Prostate gland (tissue), 2 donors: ENCODE data around the gene AP1S2. TPM values are rescaled to one million over a fixed set of nuclear protein-coding genes. Genes with fewer than 3 reads are reported as not detected.
"Not testable (repeated sequence)": the region's sequence is repeated elsewhere in the genome, so short reads cannot be mapped to it uniquely, and the experiment has no call there.

Experiments
- DNase-seq: peaks from one replicate; pipeline ENCODE4 v3.0.0-alpha.2; 2019; ENCODE audit warnings: low spot score
- H3K27ac ChIP-seq, 2 donors: fragments of 200-600 bp; sonication (generic); 2 replicates each; pipeline ENCODE4 v1.5.1; 2017 to 2019
- H3K27me3 ChIP-seq: fragments of 200-600 bp; sonication (generic); replicated peaks from 2 replicates; pipeline ENCODE4 v1.5.1; 2019; ENCODE audit not compliant: insufficient read depth
- H3K36me3 ChIP-seq, 2 donors: fragments of 200-600 bp; sonication (generic); 1 replicate in 1 of 2; 2 replicates in 1 of 2; pipeline versions ENCODE4 v1.5.1 to v1.8.1; 2017 to 2019
- H3K4me1 ChIP-seq: fragments of 200-600 bp; sonication (generic); replicated peaks from 2 replicates; pipeline ENCODE4 v1.5.1; 2019
- H3K4me3 ChIP-seq, 2 donors: fragments of 200-600 bp; sonication (generic); 2 replicates each; pipeline ENCODE4 v1.5.1; 2017 to 2019
- H3K9me3 ChIP-seq: fragments of 200-600 bp; sonication (generic); 2 replicates; pipeline ENCODE4 v1.5.1; 2017
- CTCF ChIP-seq, 4 experiments: fragments of 200-600 bp in 2 of 4; fragments of 450-650 bp in 2 of 4; sonication (generic) in 2 of 4; IDR thresholded peaks; 1 replicate in 3 of 4; 2 replicates in 1 of 4; pipeline ENCODE4 v1.5.1; 2016 to 2019; ENCODE audit warnings: antibody characterized with exemption in 4 of 4, mild to moderate bottlenecking in 2 of 4, moderate library complexity in 2 of 4
- POLR2A ChIP-seq: fragments of 450-650 bp; IDR thresholded peaks from one replicate; pipeline ENCODE4 v1.6.1; 2016; ENCODE audit warnings: antibody characterized with exemption, mild to moderate bottlenecking
- POLR2AphosphoS5 ChIP-seq: sonication (generic); formaldehyde crosslinking; IDR thresholded peaks from one replicate; pipeline ENCODE4 v1.6.1; 2017; ENCODE audit warnings: antibody characterized with exemption
- WGBS: methylation state at CpG from one replicate; pipeline ENCODE4 v1.1.5; 2018; 5-methylcytosine and 5-hydroxymethylcytosine counted together
- intact Hi-C: fragments of 100-400 bp; cut with DNase I; formaldehyde crosslinking; loops from one replicate; pipeline ENCODE4 v1.14.2; 2022
- total RNA-seq, 2 donors: library from RNA; depleted of rRNA; stranded (reverse); fragments of >200 nt; gene quantifications; one replicate each; pipeline ENCODE4 v1.1.0, GENCODE V29; 2016

AP1S2 gene
- total RNA-seq, 2 donors from 2014 or later: 27.3 to 122 TPM

DNA sequence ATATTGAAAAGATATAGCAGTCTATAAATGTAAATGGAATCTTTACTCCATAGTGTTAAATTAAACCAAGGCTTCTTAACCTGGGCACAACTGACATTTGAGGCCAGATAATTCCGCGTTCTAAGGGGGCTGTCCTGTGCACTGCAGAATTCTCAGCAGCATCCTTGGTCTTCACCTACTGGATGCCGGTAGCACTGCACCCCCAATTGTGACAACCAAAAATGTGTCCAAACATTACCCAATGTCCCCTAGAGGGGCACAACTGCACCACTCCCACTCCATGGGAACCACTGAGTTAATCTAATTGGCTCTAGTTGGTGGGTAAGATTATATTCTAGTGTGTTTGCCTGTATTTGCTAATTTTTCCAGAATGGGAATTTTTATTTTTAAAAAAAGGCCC is 16.6 kb downstream of the AP1S2 start:
- DNase-seq: no peak
- 92% methylated on average over 3 of the region's 3 CpGs for WGBS
- H3K36me3 ChIP-seq: no peaks in the 10 kb centered on the region
- intact Hi-C loops: no loop called here
- H3K9me3 ChIP-seq: no peaks in the 10 kb centered on the region
- H3K4me3 ChIP-seq: no peak overlapping the region
- TF ChIP-seq CTCF (IDR thresholded peaks at IDR 0.05) (no peak), POLR2AphosphoS5 (no peak), POLR2A (no peak)
- H3K27me3 ChIP-seq: no peaks in the 10 kb centered on the region
- H3K27ac ChIP-seq: no peak overlapping the region
- H3K4me1 ChIP-seq: no peaks in the 10 kb centered on the region

- no peak for DNase-seq
- 68% methylated on average over 5 of the region's 5 CpGs for WGBS
These were observed 19.6 kb downstream of the AP1S2 start for GRCh38 chrX:15834827-15835595.

DNA sequence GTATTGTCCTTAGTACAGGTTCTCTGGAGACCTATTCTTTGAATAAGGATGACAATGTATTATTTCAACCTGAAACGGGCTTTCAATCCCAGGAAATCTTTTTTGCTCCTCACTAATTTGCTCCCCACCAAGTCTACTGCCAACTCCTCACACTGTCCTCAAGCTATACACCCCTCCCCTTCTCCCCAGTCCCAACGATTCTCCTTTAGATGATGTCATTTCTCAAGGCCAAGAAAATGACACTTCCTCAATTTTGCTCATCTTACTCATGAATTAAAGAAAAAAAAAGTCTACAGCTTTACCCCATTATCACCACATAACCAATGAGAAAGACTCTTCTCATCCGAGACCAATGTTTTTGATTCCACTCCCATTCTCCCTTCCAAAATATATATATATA is 20.6 kb downstream of the AP1S2 start:
- WGBS: 64% methylated on average over 3 of the region's 3 CpGs
- no peaks in the 10 kb centered on the region for H3K27me3 ChIP-seq
- H3K9me3 ChIP-seq: no peaks in the 10 kb centered on the region
- no peak for DNase-seq
- intact Hi-C loops: no loop called here
- H3K4me3 ChIP-seq: no peak overlapping the region
- H3K27ac ChIP-seq: no peak overlapping the region
- no peaks in the 10 kb centered on the region for H3K36me3 ChIP-seq
- H3K4me1 ChIP-seq: no peaks in the 10 kb centered on the region
- TF ChIP-seq CTCF (IDR thresholded peaks at IDR 0.05): no peak
- no peak for TF ChIP-seq POLR2AphosphoS5
- TF ChIP-seq POLR2A: no peak

More at GRCh38 chrX:15834827-15835595, 19.6 kb downstream of the AP1S2 start:
- no peak overlapping the region for H3K4me3 ChIP-seq
- no peak overlapping the region for H3K27ac ChIP-seq
- intact Hi-C loops: no loop called here
- no peaks in the 10 kb centered on the region for H3K4me1 ChIP-seq
- no peak for TF ChIP-seq CTCF (IDR thresholded peaks at IDR 0.05)
- TF ChIP-seq POLR2AphosphoS5: no peak
- TF ChIP-seq POLR2A: no peak
- H3K36me3 ChIP-seq: no peaks in the 10 kb centered on the region
- H3K27me3 ChIP-seq: no peaks in the 10 kb centered on the region
- H3K9me3 ChIP-seq: no peaks in the 10 kb centered on the region

DNA sequence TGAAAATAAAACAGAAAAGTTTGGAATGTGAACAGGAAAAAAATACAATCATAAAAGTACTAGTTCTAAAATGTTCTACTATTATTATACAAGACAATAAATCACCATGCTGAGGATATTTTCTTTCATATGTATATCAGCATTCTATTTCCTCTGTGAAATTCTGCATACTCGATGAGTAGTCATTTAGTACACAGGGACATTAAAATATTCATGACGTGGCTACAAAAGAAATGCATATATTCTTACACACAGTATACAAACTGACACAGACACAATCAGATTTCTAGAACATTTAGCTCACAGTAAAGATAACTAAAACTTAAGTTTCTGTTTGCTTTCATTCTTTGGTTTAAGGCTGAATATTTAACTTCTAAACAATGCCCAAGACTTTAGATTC is 23.3 kb downstream of the AP1S2 start:
- H3K4me3 ChIP-seq, H3K9me3 ChIP-seq, H3K4me1 ChIP-seq, H3K27me3 ChIP-seq, intact Hi-C loops, DNase-seq, H3K27ac ChIP-seq, H3K36me3 ChIP-seq: not testable (repeated sequence)
- 40% methylated on average over 1 of the region's 2 CpGs for WGBS

- Histone ChIP-seq H3K4me3 (no peak overlapping the region), H3K36me3 (no peaks in the 10 kb centered on the region), H3K27ac (no peak overlapping the region), H3K27me3 (no peaks in the 10 kb centered on the region), H3K4me1 (no peaks in the 10 kb centered on the region), H3K9me3 (no peaks in the 10 kb centered on the region)
- TF ChIP-seq POLR2AphosphoS5 (no peak), CTCF (IDR thresholded peaks at IDR 0.05) (no peak), POLR2A (no peak)
- intact Hi-C loops: no loop called here
- WGBS: 64% methylated on average over 1 of the region's 1 CpG
- DNase-seq: no peak
These were observed 25.4 kb downstream of the AP1S2 start for GRCh38 chrX:15829217-15829616.
